Large intestine (tissue), 3 donors: ENCODE measurements around the gene ISCU. TPM values are rescaled to one million over a fixed set of nuclear protein-coding genes. Genes with fewer than 3 reads are reported as not detected.
"Not testable (repeated sequence)": the region's sequence is repeated elsewhere in the genome, so short reads cannot be mapped to it uniquely, and the experiment has no call there.

Source experiments
- DNase-seq, 2 donors: peaks; one replicate each; pipeline versions ENCODE4 v3.0.0 to v3.0.0-alpha.2; 2013
- H3K27ac ChIP-seq: one replicate; pipeline ENCODE4 v1.5.1; 2013; ENCODE audit warnings: low read length
- H3K27me3 ChIP-seq: 2 replicates; pipeline ENCODE4 v1.6.1; 2013; ENCODE audit warnings: low read length; ENCODE audit not compliant: control insufficient read depth, insufficient read depth
- H3K36me3 ChIP-seq: 2 replicates; pipeline ENCODE4 v1.6.1; 2013; ENCODE audit warnings: low read length; ENCODE audit not compliant: control insufficient read depth, insufficient read depth
- H3K4me1 ChIP-seq: one replicate; pipeline ENCODE4 v1.6.1; 2013; ENCODE audit warnings: low read length; ENCODE audit not compliant: control insufficient read depth, insufficient read depth
- H3K4me3 ChIP-seq: one replicate; pipeline ENCODE4 v1.5.1; 2013; ENCODE audit warnings: low read length
- H3K9me3 ChIP-seq: one replicate; pipeline ENCODE4 v1.6.1; 2013; ENCODE audit warnings: mild to moderate bottlenecking, low read depth, low read length, moderate library complexity; ENCODE audit not compliant: control insufficient read depth
- WGBS: methylation state at CpG from one replicate; pipeline ENCODE4 v1.1.5; 2013; ENCODE audit warnings: low lambda C conversion rate; ENCODE audit not compliant: insufficient coverage; 5-methylcytosine and 5-hydroxymethylcytosine counted together
- polyA plus RNA-seq: library from polyadenylated mRNA; unstranded; fragments of 120-200 nt; gene quantifications from one replicate; pipeline ENCODE4 v1.2.1, GENCODE V29; 2013

ISCU gene
- polyA plus RNA-seq, 1 donor: 103 TPM

DNA sequence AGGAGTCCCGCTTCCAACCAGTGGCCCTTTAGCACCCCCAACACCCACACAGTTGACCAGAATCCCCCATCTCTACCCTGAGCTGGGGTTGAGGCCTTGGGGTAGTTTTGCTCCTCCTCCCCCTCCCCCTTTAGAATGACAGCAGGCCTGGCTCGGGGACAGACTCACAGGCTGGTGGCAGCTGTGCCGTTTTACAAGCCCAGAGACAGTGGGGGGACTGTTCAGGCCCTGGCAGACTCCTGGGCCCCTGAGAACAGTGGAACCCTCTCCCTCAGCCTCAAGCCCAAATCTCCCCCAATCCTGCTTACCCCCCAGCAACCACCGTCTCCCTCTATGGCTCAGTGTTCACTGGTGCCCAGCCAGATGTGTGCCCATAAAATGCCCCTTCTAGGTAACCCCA lies 25.4 kb downstream of the ISCU start:
- Histone ChIP-seq H3K4me1 (no peaks in the 10 kb centered on the region), H3K27ac (no peak overlapping the region), H3K4me3 (no peak overlapping the region), H3K27me3 (no peaks in the 10 kb centered on the region), H3K36me3 (no peaks in the 10 kb centered on the region), H3K9me3 (no peaks in the 10 kb centered on the region)
- no peak for DNase-seq
- no CpG with 5 or more reads among the region's 4 CpGs for WGBS

- Histone ChIP-seq H3K4me3 (no peak overlapping the region), H3K27me3 (no peaks in the 10 kb centered on the region), H3K4me1 (no peaks in the 10 kb centered on the region), H3K36me3 (no peaks in the 10 kb centered on the region), H3K9me3 (no peaks in the 10 kb centered on the region), H3K27ac (no peak overlapping the region)
- WGBS: no CpG with 5 or more reads among the region's 15 CpGs
- no peak for DNase-seq
These were observed 26.8 kb downstream of the ISCU start for GRCh38 chr12:108589028-108589839.

GRCh38 chr12:108589840-108590229 lies 27.4 kb downstream of the ISCU start:
- Histone ChIP-seq H3K4me3 (no peak overlapping the region), H3K36me3 (no peaks in the 10 kb centered on the region), H3K4me1 (no peaks in the 10 kb centered on the region), H3K27me3 (no peaks in the 10 kb centered on the region), H3K9me3 (no peaks in the 10 kb centered on the region), H3K27ac (no peak overlapping the region)
- DNase-seq: no peak
- no CpG with 5 or more reads among the region's 7 CpGs for WGBS

- WGBS: no CpG with 5 or more reads among the region's 9 CpGs
These were observed 28.1 kb downstream of the ISCU start for GRCh38 chr12:108590463-108590862.

GRCh38 chr12:108591267-108591980 lies 29.0 kb downstream of the ISCU start:
- Histone ChIP-seq H3K4me1 (no peaks in the 10 kb centered on the region), H3K27ac (no peak overlapping the region), H3K4me3 (no peak overlapping the region), H3K27me3 (no peaks in the 10 kb centered on the region), H3K36me3 (no peaks in the 10 kb centered on the region), H3K9me3 (no peaks in the 10 kb centered on the region)
- no CpG with 5 or more reads among the region's 22 CpGs for WGBS
- DNase-seq: no peak

More at GRCh38 chr12:108590463-108590862, 28.1 kb downstream of the ISCU start:
- not testable (repeated sequence) for H3K27ac ChIP-seq, H3K36me3 ChIP-seq, H3K27me3 ChIP-seq, H3K4me1 ChIP-seq, DNase-seq, H3K9me3 ChIP-seq, H3K4me3 ChIP-seq

- DNase-seq: no peak
- H3K4me3 ChIP-seq: no peak overlapping the region
- WGBS: 80% methylated on average over 2 of the region's 25 CpGs
- no peaks in the 10 kb centered on the region for H3K4me1 ChIP-seq
- no peaks in the 10 kb centered on the region for H3K9me3 ChIP-seq
- no peaks in the 10 kb centered on the region for H3K27me3 ChIP-seq
- H3K36me3 ChIP-seq: no peaks in the 10 kb centered on the region
- no peak overlapping the region for H3K27ac ChIP-seq
These were observed 29.9 kb downstream of the ISCU start for GRCh38 chr12:108592033-108592909.

- no peak for DNase-seq
- H3K36me3 ChIP-seq: no peaks in the 10 kb centered on the region
- no peaks in the 10 kb centered on the region for H3K4me1 ChIP-seq
- 96% methylated on average over 6 of the region's 10 CpGs for WGBS
- H3K4me3 ChIP-seq: no peak overlapping the region
- H3K9me3 ChIP-seq: no peaks in the 10 kb centered on the region
- H3K27me3 ChIP-seq: no peaks in the 10 kb centered on the region
- H3K27ac ChIP-seq: no peak overlapping the region
These were observed 32.0 kb downstream of the ISCU start for GRCh38 chr12:108594323-108594903.

- no peaks in the 10 kb centered on the region for H3K9me3 ChIP-seq
- H3K27ac ChIP-seq: no peak overlapping the region
- no peak for DNase-seq
- no peaks in the 10 kb centered on the region for H3K4me1 ChIP-seq
- H3K36me3 ChIP-seq: no peaks in the 10 kb centered on the region
- H3K27me3 ChIP-seq: no peaks in the 10 kb centered on the region
- H3K4me3 ChIP-seq: no peak overlapping the region
- no CpG with 5 or more reads among the region's 7 CpGs for WGBS
These were observed 32.7 kb downstream of the ISCU start for GRCh38 chr12:108594960-108595710.

DNA sequence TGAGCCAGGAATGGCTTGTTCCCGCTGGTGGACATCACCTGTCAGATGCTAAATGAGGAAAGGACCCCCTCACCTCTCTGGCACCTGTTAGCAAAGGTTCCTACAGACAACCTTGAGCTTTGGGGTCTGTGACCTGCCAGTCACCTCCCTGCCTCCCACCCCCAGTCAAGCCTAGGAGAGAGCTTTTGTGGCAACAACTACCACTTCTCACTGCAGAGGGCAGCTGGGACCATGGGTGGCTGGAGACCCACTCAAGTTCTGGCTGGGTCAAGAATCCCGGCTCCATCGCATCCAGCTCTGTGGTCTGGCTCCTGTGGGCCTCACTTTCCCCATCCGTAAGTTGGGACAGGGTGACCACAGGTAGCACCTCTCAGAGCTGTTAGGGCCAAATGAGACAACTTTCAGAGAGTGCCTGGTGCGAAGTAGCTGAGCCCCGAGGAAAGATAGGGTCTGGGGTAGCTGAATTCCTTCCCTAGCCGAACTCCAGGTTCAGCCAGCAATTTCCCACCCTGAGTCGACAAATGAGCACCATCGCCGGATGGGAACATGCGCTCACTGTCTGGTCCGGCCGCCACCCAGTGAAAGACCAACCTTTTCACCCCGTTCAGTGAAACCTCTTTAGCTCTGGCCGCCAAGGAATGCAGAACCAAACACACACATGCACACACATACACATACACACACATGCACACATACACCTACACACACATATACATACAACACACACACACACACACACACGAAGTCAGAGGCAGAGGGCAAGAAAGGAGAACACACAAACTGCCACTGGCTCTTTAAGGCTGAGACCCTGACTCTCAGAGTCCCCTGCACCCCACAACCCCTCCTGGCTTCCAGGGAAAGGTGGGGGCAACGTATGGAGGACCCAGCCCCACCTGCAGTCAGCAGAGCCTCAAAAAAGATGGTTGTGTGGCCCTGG lies 33.6 kb downstream of the ISCU start:
- peak overlapping the region; percentile 39 for H3K4me3 ChIP-seq
- H3K27ac ChIP-seq: no peak overlapping the region
- no CpG with 5 or more reads among the region's 17 CpGs for WGBS
- H3K4me1 ChIP-seq: no peaks in the 10 kb centered on the region
- no peaks in the 10 kb centered on the region for H3K9me3 ChIP-seq
- no peaks in the 10 kb centered on the region for H3K27me3 ChIP-seq
- no peak for DNase-seq
- no peaks in the 10 kb centered on the region for H3K36me3 ChIP-seq
